Activated CD8-positive, alpha-beta T cell treated with anti-CD3 and anti-CD28 coated beads for 36 hours (primary cell): ENCODE measurements around the gene FBXO7. TPM values are rescaled to one million over a fixed set of nuclear protein-coding genes. Genes with fewer than 3 reads are reported as not detected.

Source experiments
- ATAC-seq: fragments of 200-7000 bp; cut with Tn5 transposase; one replicate; pipeline ENCODE4 v1.10.0; 2021; ENCODE audit warnings: mild to moderate bottlenecking, moderate library complexity
- CTCF ChIA-PET: fragments of 350-600 bp; sonication (Branson Sonifier 250); formaldehyde crosslinking; loops from one replicate; lab custom pipeline; 2021; ENCODE audit warnings: antibody characterized with exemption; lab: Charles Lee
- POLR2A ChIA-PET: fragments of 350-600 bp; sonication (Branson Sonifier 250); formaldehyde crosslinking; loops from one replicate; lab custom pipeline; 2021; ENCODE audit warnings: antibody characterized with exemption; lab: Charles Lee
- DNase-seq: peaks from one replicate; pipeline ENCODE4 v3.0.0-alpha.2; 2020
- H3K27ac Mint-ChIP-seq: one replicate; pipeline ENCODE4 v1.8.0; 2021; ENCODE audit warnings: mild to moderate bottlenecking, mixed read lengths
- H3K27me3 Mint-ChIP-seq: one replicate; pipeline ENCODE4 v1.8.0; 2021; ENCODE audit warnings: mixed read lengths
- H3K36me3 Mint-ChIP-seq: one replicate; pipeline ENCODE4 v1.8.0; 2021; ENCODE audit warnings: low read depth, mixed read lengths
- H3K4me1 Mint-ChIP-seq: one replicate; pipeline ENCODE4 v1.8.0; 2021; ENCODE audit warnings: low read depth, mixed read lengths
- H3K4me3 Mint-ChIP-seq: one replicate; pipeline ENCODE4 v1.8.0; 2021; ENCODE audit warnings: mild to moderate bottlenecking, moderate library complexity, mixed read lengths
- H3K9me3 Mint-ChIP-seq: one replicate; pipeline ENCODE4 v1.8.0; 2021; ENCODE audit warnings: mixed read lengths
- CTCF ChIP-seq: fragments of 200-600 bp; IDR thresholded peaks from one replicate; pipeline ENCODE4 v1.8.0; 2022; ENCODE audit warnings: antibody characterized with exemption, mild to moderate bottlenecking
- intact Hi-C: fragments of 100-400 bp; cut with micrococcal nuclease; formaldehyde crosslinking; loops from one replicate; pipeline ENCODE4 v1.10.0; 2022
- total RNA-seq, 2 experiments: library from RNA; stranded (reverse); gene quantifications; one replicate each; pipeline ENCODE4 v1.2.3, GENCODE V29; 2021

The FBXO7 gene
- total RNA-seq, 2 experiments from 2014 or later: 77.2 to 78.1 TPM

GRCh38 chr22:32517488-32517887, 42.9 kb downstream of the FBXO7 start:
- POLR2A ChIA-PET: no interaction called here
- no peak for ATAC-seq
- CTCF ChIA-PET: interaction anchor here (1.4 to 4.1 kb wide), 3 partner anchors 11 to 413 kb away, joined by 4 to 23 read pairs (median 4); no protein-coding TSS in a partner anchor
- no peak overlapping the region for H3K27ac Mint-ChIP-seq
- no peaks in the 10 kb centered on the region for H3K4me1 Mint-ChIP-seq
- intact Hi-C loops: no loop called here
- no peaks in the 10 kb centered on the region for H3K27me3 Mint-ChIP-seq
- no peak for TF ChIP-seq CTCF
- no peak for DNase-seq
- no peaks in the 10 kb centered on the region for H3K36me3 Mint-ChIP-seq
- no peaks in the 10 kb centered on the region for H3K9me3 Mint-ChIP-seq
- no peak overlapping the region for H3K4me3 Mint-ChIP-seq

DNA sequence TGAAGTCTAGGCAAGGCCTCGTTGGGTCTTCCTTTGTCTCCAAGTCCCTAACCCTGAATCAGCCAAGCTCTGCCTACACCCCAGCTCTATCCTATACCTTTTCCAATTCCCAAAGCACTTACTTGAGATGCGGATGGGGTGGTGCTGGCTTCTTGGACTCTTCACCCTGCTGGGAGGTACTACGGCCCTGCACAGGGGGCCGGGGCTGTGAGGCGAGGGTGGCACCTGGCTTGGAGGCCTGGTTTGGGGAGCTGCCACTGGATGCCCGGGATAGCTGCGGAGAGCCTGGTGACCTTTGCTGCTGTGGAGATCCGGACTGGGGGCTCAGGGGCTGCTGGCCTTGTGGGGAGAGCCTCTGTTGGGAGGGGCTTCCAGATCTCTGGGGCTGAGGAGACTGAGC, 43.3 kb downstream of the FBXO7 start:
- no peak for ATAC-seq
- no peaks in the 10 kb centered on the region for H3K36me3 Mint-ChIP-seq

GRCh38 chr22:32518381-32518780, 43.8 kb downstream of the FBXO7 start:
- DNase-seq (no peak), ATAC-seq (no peak)
- TF ChIP-seq CTCF: peak; percentile 28
- CTCF ChIA-PET: interaction anchor here (0.6 to 4.1 kb wide), 6 partner anchors 8 to 414 kb away, joined by 3 to 23 read pairs (median 4); partner anchors contain the start of gene RTCB
- H3K9me3 Mint-ChIP-seq: no peaks in the 10 kb centered on the region
- no peaks in the 10 kb centered on the region for H3K27me3 Mint-ChIP-seq
- POLR2A ChIA-PET: no interaction called here
- H3K27ac Mint-ChIP-seq: no peak overlapping the region
- intact Hi-C loops: no loop called here
- no peaks in the 10 kb centered on the region for H3K36me3 Mint-ChIP-seq
- no peaks in the 10 kb centered on the region for H3K4me1 Mint-ChIP-seq
- H3K4me3 Mint-ChIP-seq: no peak overlapping the region

More for the DNA sequence above, 43.3 kb downstream of the FBXO7 start:
- H3K4me1 Mint-ChIP-seq: no peaks in the 10 kb centered on the region
- H3K27me3 Mint-ChIP-seq: no peaks in the 10 kb centered on the region
- intact Hi-C loops: no loop called here
- no peak overlapping the region for H3K27ac Mint-ChIP-seq
- ChIA-PET POLR2A (no interaction called here), CTCF (interaction anchor here (0.6 to 4.1 kb wide), 4 partner anchors 8 to 414 kb away, joined by 3 to 23 read pairs (median 4); no protein-coding TSS in a partner anchor)
- TF ChIP-seq CTCF: no peak
- no peaks in the 10 kb centered on the region for H3K9me3 Mint-ChIP-seq
- H3K4me3 Mint-ChIP-seq: no peak overlapping the region
- DNase-seq: no peak

GRCh38 chr22:32518848-32519247, 44.2 kb downstream of the FBXO7 start:
- DNase-seq (peak; percentile 11), ATAC-seq (no peak)
- intact Hi-C loops: no loop called here
- Mint-ChIP-seq H3K4me3 (no peak overlapping the region), H3K4me1 (no peaks in the 10 kb centered on the region), H3K36me3 (no peaks in the 10 kb centered on the region), H3K27me3 (no peaks in the 10 kb centered on the region), H3K27ac (no peak overlapping the region), H3K9me3 (no peaks in the 10 kb centered on the region)
- TF ChIP-seq CTCF: peak; percentile 21
- ChIA-PET POLR2A (no interaction called here), CTCF (interaction anchor here (1.0 to 4.1 kb wide), 4 partner anchors 10 to 120 kb away, joined by 4 to 23 read pairs (median 4); partner anchors contain the start of gene RTCB)

DNA sequence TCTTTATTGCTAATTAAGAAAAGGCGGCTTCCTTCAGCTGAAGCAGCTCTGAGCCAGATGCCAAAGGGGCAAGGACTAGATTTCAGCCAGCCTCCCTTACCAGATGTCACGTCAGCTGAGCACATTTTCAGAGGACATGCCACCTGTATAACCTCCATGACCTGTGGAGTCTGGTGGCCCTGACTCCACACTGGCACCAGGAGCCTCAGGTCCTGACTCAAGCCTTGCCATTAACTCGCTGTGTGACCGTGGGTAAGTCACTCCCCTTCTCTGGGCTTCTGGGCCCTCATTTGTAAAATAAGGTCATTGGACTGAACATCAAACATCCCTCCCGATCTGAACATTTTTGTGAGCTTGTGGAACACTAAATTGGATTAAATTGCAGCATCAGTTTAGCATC, 46.0 kb downstream of the FBXO7 start:
- Mint-ChIP-seq H3K36me3 (no peaks in the 10 kb centered on the region), H3K27me3 (no peaks in the 10 kb centered on the region), H3K27ac (no peak overlapping the region), H3K9me3 (no peaks in the 10 kb centered on the region), H3K4me3 (no peak overlapping the region), H3K4me1 (no peaks in the 10 kb centered on the region)
- ChIA-PET CTCF (interaction anchor here (0.7 kb wide), 1 partner anchor 85 kb away, joined by 3 read pairs; no protein-coding TSS in a partner anchor), POLR2A (no interaction called here)
- intact Hi-C loops: no loop called here
- no peak for TF ChIP-seq CTCF
- ATAC-seq (no peak), DNase-seq (no peak)
